B cell (primary cell): ENCODE data around the gene NFE2. TPM values are rescaled to one million over a fixed set of nuclear protein-coding genes. Genes with fewer than 3 reads are reported as not detected.

ENCODE experiments used
- ATAC-seq: fragments of 200-7000 bp; cut with Tn5 transposase; one replicate; pipeline ENCODE4 v1.10.0; 2021; ENCODE audit warnings: low read depth, mild to moderate bottlenecking, moderate number of reproducible peaks, moderate library complexity
- CTCF ChIA-PET: fragments of 350-600 bp; sonication (Branson Sonifier 250); formaldehyde crosslinking; loops from one replicate; lab custom pipeline; 2021; ENCODE audit warnings: antibody characterized with exemption, inconsistent platforms; lab: Charles Lee
- POLR2A ChIA-PET: fragments of 350-600 bp; sonication (Branson Sonifier 250); formaldehyde crosslinking; loops from one replicate; lab custom pipeline; 2021; ENCODE audit warnings: antibody characterized with exemption; lab: Charles Lee
- DNase-seq: peaks from one replicate; pipeline ENCODE4 v3.0.0; 2013
- H2AFZ ChIP-seq: 2 replicates; pipeline ENCODE4 v1.6.1; 2012; ENCODE audit warnings: mild to moderate bottlenecking, low read depth, low read length; ENCODE audit not compliant: insufficient read depth, poor library complexity, severe bottlenecking
- H3K27ac ChIP-seq, 2 donors: 1 replicate in 1 of 2; 2 replicates in 1 of 2; pipeline ENCODE4 v1.5.1; 2012 to 2013; ENCODE audit warnings: low read length in 2 of 2, mild to moderate bottlenecking in 2 of 2, moderate library complexity in 1 of 2
- H3K27me3 ChIP-seq, 4 experiments: fragments of 200-600 bp in 1 of 4; sonication (generic) in 1 of 4; replicated peaks in 1 of 4; 1 replicate in 2 of 4; 2 replicates in 2 of 4; pipeline versions ENCODE4 v1.6.1 to v1.7.0; 2013 to 2016; ENCODE audit warnings: low read length in 3 of 4, mild to moderate bottlenecking in 2 of 4, mixed read lengths in 1 of 4, moderate library complexity in 1 of 4; ENCODE audit not compliant: insufficient read depth in 4 of 4, control insufficient read depth in 3 of 4; ENCODE audit errors: control extremely low read depth in 1 of 4
- H3K36me3 ChIP-seq, 2 experiments: replicated peaks in 1 of 2; 1 replicate in 1 of 2; 2 replicates in 1 of 2; pipeline versions ENCODE4 v1.6.1 to v1.7.1; 2013; ENCODE audit warnings: low read length in 1 of 2; ENCODE audit not compliant: insufficient read depth in 2 of 2, control insufficient read depth in 1 of 2; ENCODE audit errors: control extremely low read depth in 1 of 2, extremely low read depth in 1 of 2
- H3K4me1 ChIP-seq, 2 donors: fragments of 200-600 bp in 1 of 2; sonication (generic) in 1 of 2; 1 replicate in 1 of 2; 2 replicates in 1 of 2; pipeline versions ENCODE4 v1.5.1 to v1.6.1; 2013 to 2017; ENCODE audit warnings: low read length in 2 of 2; ENCODE audit not compliant: control insufficient read depth in 2 of 2, insufficient read depth in 2 of 2
- H3K4me2 ChIP-seq: replicated peaks from 2 replicates; pipeline ENCODE3; 2012; ENCODE audit warnings: mild to moderate bottlenecking, low read depth, low read length; ENCODE audit not compliant: poor library complexity, severe bottlenecking
- H3K4me3 ChIP-seq, 5 experiments: fragments of 200-600 bp in 1 of 5; sonication (generic) in 1 of 5; 1 replicate in 3 of 5; 2 replicates in 2 of 5; pipeline versions ENCODE4 v1.5.1 to v1.7.0; 2011 to 2016; ENCODE audit warnings: low read length in 4 of 5, mild to moderate bottlenecking in 4 of 5, low read depth in 2 of 5, control low read depth in 1 of 5, moderate library complexity in 1 of 5; ENCODE audit not compliant: insufficient read depth in 1 of 5; ENCODE audit errors: control extremely low read depth in 1 of 5, extremely low read depth in 1 of 5
- H3K79me2 ChIP-seq: fragments of 200-600 bp; sonication (generic); one replicate; pipeline ENCODE4 v1.6.0; 2016; ENCODE audit warnings: low read length; ENCODE audit not compliant: control insufficient read depth, insufficient read depth
- H3K9ac ChIP-seq: fragments of 200-600 bp; sonication (generic); 2 replicates; pipeline ENCODE4 v1.6.1; 2017; ENCODE audit warnings: mild to moderate bottlenecking, low read length, moderate library complexity
- H3K9me3 ChIP-seq, 3 donors: one replicate each; pipeline versions ENCODE4 v1.6.1 to v1.7.1; 2013; ENCODE audit warnings: low read length in 2 of 3; ENCODE audit not compliant: control insufficient read depth in 2 of 3, insufficient read depth in 1 of 3; ENCODE audit errors: control extremely low read depth in 1 of 3
- H4K20me1 ChIP-seq: 2 replicates; pipeline ENCODE4 v1.6.0; 2012; ENCODE audit warnings: mild to moderate bottlenecking, low read length; ENCODE audit not compliant: insufficient read depth, control insufficient read depth, poor library complexity, severe bottlenecking
- H3K27ac Mint-ChIP-seq: one replicate; pipeline ENCODE4 v1.8.0; 2021; ENCODE audit warnings: mixed read lengths
- H3K27me3 Mint-ChIP-seq: one replicate; pipeline ENCODE4 v1.8.0; 2021; ENCODE audit warnings: mixed read lengths
- H3K4me1 Mint-ChIP-seq: one replicate; pipeline ENCODE4 v1.8.0; 2021; ENCODE audit warnings: mixed read lengths
- H3K4me3 Mint-ChIP-seq: one replicate; pipeline ENCODE4 v1.8.0; 2021; ENCODE audit warnings: mixed read lengths
- H3K9me3 Mint-ChIP-seq: one replicate; pipeline ENCODE4 v1.8.0; 2022; ENCODE audit warnings: mixed read lengths; ENCODE audit not compliant: insufficient read depth
- CTCF ChIP-seq: fragments of 200-600 bp; IDR thresholded peaks from one replicate; pipeline ENCODE4 v1.8.0; 2022; ENCODE audit warnings: antibody characterized with exemption, mild to moderate bottlenecking
- EZH2 ChIP-seq: IDR thresholded peaks from 2 replicates; pipeline ENCODE4 v1.6.1; 2012; ENCODE audit warnings: borderline replicate concordance, low read depth, mild to moderate bottlenecking, moderate library complexity, low read length; ENCODE audit not compliant: insufficient read depth, poor library complexity, severe bottlenecking
- WGBS: methylation state at CpG from one replicate; pipeline ENCODE4 v1.1.5; 2013; ENCODE audit warnings: missing lambda C conversion rate; ENCODE audit not compliant: insufficient coverage; 5-methylcytosine and 5-hydroxymethylcytosine counted together
- intact Hi-C: fragments of 100-400 bp; cut with micrococcal nuclease; formaldehyde crosslinking; loops from one replicate; pipeline ENCODE4 v1.10.0; 2022
- polyA plus RNA-seq: library from polyadenylated mRNA; depleted of rRNA; stranded (reverse); fragments of >200 nt; gene quantifications from 2 replicates; pipeline ENCODE4 v1.2.3, GENCODE V29; 2012
- total RNA-seq, 2 donors: library from RNA; stranded (reverse); fragments of 120-200 nt in 1 of 2; gene quantifications; 1 replicate in 1 of 2; 2 replicates in 1 of 2; pipeline versions ENCODE4 v1.2.3 to v1.2.4, GENCODE V29; 2013 to 2022

The NFE2 gene
- total and polyA plus RNA-seq, 2 donors (not counting 1 experiment from before 2014, with no cell fraction given), result 0.60 TPM; not detected in 1

GRCh38 chr12:54292083-54292930 lies 8.5 kb downstream of the NFE2 start:
- no peak overlapping the region for H3K9ac ChIP-seq

More at GRCh38 chr12:54292083-54292930, 8.5 kb downstream of the NFE2 start:
- Histone ChIP-seq H3K27ac (no peak overlapping the region), H3K4me3 (no peak overlapping the region), H3K27me3 (no peaks in the 10 kb centered on the region), H3K36me3 (peaks cover 0 to 17% of the 10 kb centered on the region in 2 experiments), H3K9me3 (no peaks in the 10 kb centered on the region), H3K79me2 (no peaks in the 10 kb centered on the region), H3K4me1 (peaks cover 10 to 15% of the 10 kb centered on the region in 2 donors), H3K4me2 (no peak overlapping the region), H4K20me1 (peaks cover 3% of the 10 kb centered on the region), H2AFZ (no peak overlapping the region)
- ChIA-PET POLR2A (interaction anchor here (0.6 to 1.3 kb wide), 5 partner anchors 9 to 1577 kb away, joined by 3 read pairs; partner anchors contain the start of gene CBX5), CTCF (interaction anchor here (0.8 to 6.4 kb wide), 22 partner anchors 8 to 147 kb away, joined by 3 to 61 read pairs (median 6); partner anchors contain the start of genes CBX5, COPZ1, HNRNPA1 and NFE2)
- ATAC-seq, result no peak
- 95% methylated on average over 29 of the region's 30 CpGs for WGBS
- no peak for DNase-seq
- intact Hi-C loops, result no loop called here
- Mint-ChIP-seq H3K9me3 (no peaks in the 10 kb centered on the region), H3K27ac (no peak overlapping the region), H3K4me3 (no peak overlapping the region), H3K4me1 (peaks cover 13% of the 10 kb centered on the region), H3K27me3 (peaks cover 5% of the 10 kb centered on the region)
- TF ChIP-seq EZH2, result no peak
- TF ChIP-seq CTCF, result no peak
